IMR-90 (cell line): Measurements from ENCODE around the gene SERPINA10. TPM values are rescaled to one million over a fixed set of nuclear protein-coding genes. Genes with fewer than 3 reads are reported as not detected.

Source experiments
- ATAC-seq: fragments of 200-7000 bp; cut with Tn5 transposase; 2 replicates; pipeline ENCODE4 v1.9.1; 2020; ENCODE audit warnings: low read depth, mild to moderate bottlenecking, moderate library complexity
- BruUV-seq: library from RNA; stranded (reverse); fragments of 400-500 nt; replicated peaks from 2 replicates; lab custom pipeline; 2021; lab: Mats Ljungman, UMichigan
- CTCF ChIA-PET: fragments of 300-600 bp; formaldehyde crosslinking; extraction: SDS; loops from one replicate; lab custom pipeline; 2021; ENCODE audit warnings: antibody characterized with exemption; lab: Yijun Ruan, JAX
- POLR2A ChIA-PET: fragments of 300-600 bp; sonication (Branson Sonifier 250); formaldehyde crosslinking; loops from one replicate; lab custom pipeline; 2022; ENCODE audit warnings: antibody characterized with exemption; ENCODE audit not compliant: unreplicated experiment; lab: Charles Lee
- DNase-seq: peaks from one replicate; pipeline ENCODE4 v3.0.0; 2013
- H2AFZ ChIP-seq: replicated peaks from 2 replicates; pipeline ENCODE3; 2013; ENCODE audit warnings: low read length, mild to moderate bottlenecking; ENCODE audit not compliant: poor library complexity
- H2AK5ac ChIP-seq: 2 replicates; pipeline ENCODE4 v1.6.1; 2013; ENCODE audit warnings: low read depth, low read length, inconsistent platforms
- H2AK9ac ChIP-seq: replicated peaks from 2 replicates; pipeline ENCODE3; 2013; ENCODE audit warnings: mild to moderate bottlenecking, low read depth, low read length, moderate library complexity; ENCODE audit not compliant: poor library complexity
- H2BK120ac ChIP-seq: 2 replicates; pipeline ENCODE4 v1.6.1; 2013; ENCODE audit warnings: low read depth, low read length, inconsistent platforms
- H2BK15ac ChIP-seq: 3 replicates; pipeline ENCODE4 v1.6.1; 2013; ENCODE audit warnings: low read depth, low read length, inconsistent platforms
- H2BK20ac ChIP-seq: 2 replicates; pipeline ENCODE4 v1.6.1; 2013; ENCODE audit warnings: low read depth, mild to moderate bottlenecking, inconsistent platforms, low read length, moderate library complexity
- H2BK5ac ChIP-seq: 2 replicates; pipeline ENCODE4 v1.6.1; 2013; ENCODE audit warnings: mild to moderate bottlenecking, low read depth, low read length, inconsistent platforms; ENCODE audit not compliant: poor library complexity, severe bottlenecking
- H3K14ac ChIP-seq: replicated peaks from 2 replicates; pipeline ENCODE4 v1.6.1; 2013; ENCODE audit warnings: low read depth, low read length, inconsistent platforms
- H3K18ac ChIP-seq: 2 replicates; pipeline ENCODE4 v1.6.1; 2013; ENCODE audit warnings: low read depth, low read length, control low read depth
- H3K23ac ChIP-seq: 2 replicates; pipeline ENCODE4 v1.6.1; 2013; ENCODE audit warnings: low read depth, low read length, inconsistent platforms
- H3K27ac ChIP-seq: 2 replicates; pipeline ENCODE4 v1.5.1; 2013; ENCODE audit warnings: mild to moderate bottlenecking, control low read depth, low read length; ENCODE audit not compliant: insufficient read depth
- H3K27me3 ChIP-seq: 2 replicates; pipeline ENCODE4 v1.6.1; 2013; ENCODE audit warnings: low read length; ENCODE audit not compliant: control insufficient read depth, insufficient read depth
- H3K36me3 ChIP-seq: 2 replicates; pipeline ENCODE4 v1.6.1; 2013; ENCODE audit warnings: low read length, mixed read lengths; ENCODE audit not compliant: control insufficient read depth, insufficient read depth
- H3K4ac ChIP-seq: 2 replicates; pipeline ENCODE4 v1.6.1; 2013; ENCODE audit warnings: low read depth, low read length, inconsistent platforms
- H3K4me1 ChIP-seq: 2 replicates; pipeline ENCODE4 v1.6.1; 2013; ENCODE audit warnings: low read length, mixed read lengths; ENCODE audit not compliant: control insufficient read depth, insufficient read depth
- H3K4me2 ChIP-seq: 2 replicates; pipeline ENCODE4 v1.6.1; 2013; ENCODE audit warnings: low read depth, mild to moderate bottlenecking, control low read depth, low read length, moderate library complexity
- H3K4me3 ChIP-seq: 2 replicates; pipeline ENCODE4 v1.5.1; 2013; ENCODE audit warnings: low read depth, mild to moderate bottlenecking, control low read depth, low read length, moderate library complexity; ENCODE audit not compliant: insufficient read depth
- H3K56ac ChIP-seq: 2 replicates; pipeline ENCODE4 v1.6.1; 2013; ENCODE audit warnings: low read length, inconsistent platforms; ENCODE audit not compliant: insufficient read depth; ENCODE audit errors: extremely low read depth
- H3K79me1 ChIP-seq, 2 experiments: 2 replicates each; pipeline ENCODE4 v1.6.1; 2013; ENCODE audit warnings: low read length in 2 of 2, inconsistent platforms in 1 of 2, low read depth in 1 of 2
- H3K9ac ChIP-seq: 2 replicates; pipeline ENCODE4 v1.6.1; 2013; ENCODE audit warnings: low read depth, low read length, control low read depth
- H3K9me1 ChIP-seq: 2 replicates; pipeline ENCODE4 v1.6.1; 2013; ENCODE audit warnings: low read length, inconsistent platforms; ENCODE audit not compliant: insufficient read depth
- H3K9me3 ChIP-seq: 2 replicates; pipeline ENCODE4 v1.6.1; 2013; ENCODE audit warnings: low read length; ENCODE audit not compliant: control insufficient read depth, insufficient read depth
- H4K20me1 ChIP-seq: 2 replicates; pipeline ENCODE4 v1.6.1; 2013; ENCODE audit warnings: low read length, inconsistent platforms; ENCODE audit not compliant: insufficient read depth
- H4K5ac ChIP-seq: 2 replicates; pipeline ENCODE4 v1.6.1; 2013; ENCODE audit warnings: mild to moderate bottlenecking, low read depth, low read length, control low read depth
- H4K8ac ChIP-seq, 2 experiments: 2 replicates each; pipeline ENCODE4 v1.6.1; 2013; ENCODE audit warnings: low read depth in 2 of 2, low read length in 2 of 2, control low read depth in 1 of 2, inconsistent platforms in 1 of 2
- H4K91ac ChIP-seq: 2 replicates; pipeline ENCODE4 v1.6.1; 2013; ENCODE audit warnings: low read depth, low read length, inconsistent platforms; ENCODE audit not compliant: insufficient read depth
- BHLHE40 ChIP-seq: fragments of 150-350 bp; IDR thresholded peaks from 2 replicates; pipeline ENCODE4 v1.6.1; 2016; ENCODE audit warnings: mild to moderate bottlenecking, low read depth, low read length
- CHD1 ChIP-seq: IDR thresholded peaks from 2 replicates; pipeline ENCODE4 v1.6.1; 2012; ENCODE audit warnings: low read depth, low read length, improper control_type of control experiment
- POLR2A ChIP-seq: IDR thresholded peaks from 2 replicates; pipeline ENCODE4 v1.6.1; 2012; ENCODE audit warnings: mild to moderate bottlenecking, low read depth, low read length
- dilution Hi-C: fragments of 300-500 bp; cut with HindIII; formaldehyde crosslinking; loops from one replicate; pipeline ENCODE4 v1.14.3; 2018; ENCODE audit warnings: low sequenced_read_pairs; ENCODE audit not compliant: unreplicated experiment
- in situ Hi-C: fragments of 300-500 bp; cut with MboI; formaldehyde crosslinking; loops from 3 replicates; pipeline ENCODE4 v1.14.3; 2019; ENCODE audit warnings: low sequenced_read_pairs, inconsistent platforms, mixed read lengths
- intact Hi-C: fragments of 100-400 bp; cut with micrococcal nuclease; formaldehyde crosslinking; loops from 2 replicates; pipeline ENCODE4 v1.10.0; 2022
- polyA plus RNA-seq, 3 experiments: library from polyadenylated mRNA; depleted of rRNA; stranded (reverse); fragments of >200 nt; gene quantifications; 2 replicates each; pipeline ENCODE4 v1.2.3, GENCODE V29; 2012; ENCODE audit warnings: low replicate concordance in 1 of 3
- total RNA-seq: library from RNA; depleted of rRNA; stranded (reverse); fragments of >200 nt; gene quantifications from 2 replicates; pipeline ENCODE4 v1.2.3, GENCODE V29; 2012

Gene SERPINA10
- total and polyA plus RNA-seq, 2 of the 4 experiments (the other 2 are of a cell fraction) = not detected

GRCh38 chr14:94285158-94285557 is 7.9 kb downstream of the SERPINA10 start:
- ChIA-PET POLR2A (no interaction called here), CTCF (interaction anchor here (0.6 kb wide), 1 partner anchor 239 kb away, joined by 3 read pairs; no protein-coding TSS in a partner anchor)
- no peak overlapping the region for H3K23ac ChIP-seq
- no peak overlapping the region for H2BK120ac ChIP-seq
- H2AFZ ChIP-seq = no peak overlapping the region
- in situ Hi-C loops = no loop called here
- no peak overlapping the region for H2AK9ac ChIP-seq
- no peak overlapping the region for H3K4ac ChIP-seq
- no peak overlapping the region for H4K8ac ChIP-seq
- BruUV-seq = no TSS peak
- no peaks in the 10 kb centered on the region for H3K4me1 ChIP-seq
- TF ChIP-seq BHLHE40 = no peak
- no peak for TF ChIP-seq POLR2A
- TF ChIP-seq CHD1 = no peak
- no peak overlapping the region for H3K9ac ChIP-seq
- 0 out of 2 replicates have a peak, but pooled peaks cover 2% of the 10 kb centered on the region for H3K9me3 ChIP-seq
- ATAC-seq = no peak
- no peak for DNase-seq
- no peak overlapping the region for H2BK15ac ChIP-seq
- H3K27me3 ChIP-seq = no peaks in the 10 kb centered on the region
- intact Hi-C loops = no loop called here
- no peak overlapping the region for H3K4me3 ChIP-seq
- H3K14ac ChIP-seq = no peak overlapping the region
- no peak overlapping the region for H2BK20ac ChIP-seq
- H3K27ac ChIP-seq = no peak overlapping the region
- H2BK5ac ChIP-seq = no peak overlapping the region
- H2AK5ac ChIP-seq = no peak overlapping the region
- H3K79me1 ChIP-seq = no peaks in the 10 kb centered on the region
- H4K20me1 ChIP-seq = no peaks in the 10 kb centered on the region
- H4K5ac ChIP-seq = no peak overlapping the region
- no peaks in the 10 kb centered on the region for H3K9me1 ChIP-seq
- no peaks in the 10 kb centered on the region for H3K36me3 ChIP-seq
- dilution Hi-C loops = no loop called here
- H3K18ac ChIP-seq = no peak overlapping the region
- H3K56ac ChIP-seq = no peak overlapping the region
- no peak overlapping the region for H3K4me2 ChIP-seq
- no peak overlapping the region for H4K91ac ChIP-seq
